A549 (cell line): ENCODE results near the gene HECTD4. TPM values are rescaled to one million over a fixed set of nuclear protein-coding genes. Genes with fewer than 3 reads are reported as not detected.

ENCODE experiments used
- ATAC-seq, 2 experiments: fragments of 200-7000 bp in 1 of 2; fragments of >200 bp in 1 of 2; cut with Nextera tagmentation in 1 of 2; cut with Tn5 transposase in 1 of 2; 3 replicates each; pipeline versions ENCODE4 v1.8.0 to v1.9.1; 2018 to 2020; ENCODE audit warnings: mild to moderate bottlenecking in 1 of 2, moderate library complexity in 1 of 2
- CTCF ChIA-PET: fragments of 300-600 bp; sonication (Branson Sonifier 250); formaldehyde crosslinking; extraction: SDS; loops from one replicate; lab custom pipeline; 2021; ENCODE audit warnings: antibody characterized with exemption, inconsistent platforms; lab: Yijun Ruan, JAX
- POLR2A ChIA-PET: fragments of 350-600 bp; formaldehyde crosslinking; extraction: SDS; loops from one replicate; lab custom pipeline; 2021; ENCODE audit warnings: antibody characterized with exemption, inconsistent platforms; lab: Yijun Ruan, JAX
- DNase-seq, 2 experiments: peaks; one replicate each; pipeline versions ENCODE4 v3.0.0 to v3.0.0-alpha.2; 2011 to 2016; ENCODE audit warnings: low read depth in 1 of 2, low spot score in 1 of 2
- FAIRE-seq: peaks from 2 replicates; lab custom pipeline; 2011; peaks lifted over from hg19 to GRCh38; lab: Jason Lieb, UNC
- H3K27ac ChIP-seq, 2 experiments: fragments of >200 bp; sonication (Bioruptor Twin); formaldehyde crosslinking; 3 replicates each; pipeline ENCODE4 v1.5.1; 2016 to 2017
- H3K4me1 ChIP-seq: fragments of >200 bp; sonication (Bioruptor Twin); formaldehyde crosslinking; 3 replicates; pipeline ENCODE4 v1.6.1; 2016
- H3K4me2 ChIP-seq: fragments of >200 bp; sonication (Bioruptor Twin); formaldehyde crosslinking; 3 replicates; pipeline ENCODE4 v1.6.1; 2016
- H3K4me3 ChIP-seq: fragments of >200 bp; sonication (Bioruptor Twin); formaldehyde crosslinking; 3 replicates; pipeline ENCODE4 v1.5.1; 2016
- H3K9me3 ChIP-seq: fragments of >200 bp; sonication (Bioruptor Twin); formaldehyde crosslinking; 3 replicates; pipeline ENCODE4 v1.6.1; 2016
- BCL3 ChIP-seq: fragments of >200 bp; sonication (Bioruptor Twin); formaldehyde crosslinking; IDR thresholded peaks from 3 replicates; pipeline ENCODE4 v1.6.1; 2016
- BHLHE40 ChIP-seq: IDR thresholded peaks from 2 replicates; pipeline ENCODE4 v1.6.1; 2012; ENCODE audit warnings: low read depth, low read length, inconsistent platforms
- CEBPB ChIP-seq, 2 experiments: fragments of >200 bp in 1 of 2; sonication (Bioruptor Twin) in 1 of 2; formaldehyde crosslinking in 1 of 2; IDR thresholded peaks; 2 replicates each; pipeline ENCODE4 v1.6.1; 2012 to 2016
- CTCF ChIP-seq: fragments of >200 bp; sonication (Bioruptor Twin); formaldehyde crosslinking; IDR thresholded peaks from 3 replicates; pipeline ENCODE4 v1.5.1; 2016
- EHMT2 ChIP-seq: fragments of 200-600 bp; sonication (generic); IDR thresholded peaks from 2 replicates; pipeline ENCODE4 v1.6.1; 2016; ENCODE audit warnings: antibody characterized with exemption, low read depth, mild to moderate bottlenecking, moderate library complexity
- ESRRA ChIP-seq: fragments of 150-350 bp; IDR thresholded peaks from 2 replicates; pipeline ENCODE4 v1.6.1; 2014; ENCODE audit warnings: mild to moderate bottlenecking, low read length, borderline replicate concordance
- FOSB ChIP-seq: fragments of 250-450 bp; sonication (Bioruptor Pico); IDR thresholded peaks from 2 replicates; pipeline ENCODE4 v1.5.0; 2020; ENCODE audit warnings: mild to moderate bottlenecking, moderate library complexity
- FOXS1 ChIP-seq: fragments of 250-450 bp; sonication (Bioruptor Pico); IDR thresholded peaks from 2 replicates; pipeline ENCODE4 v1.5.0; 2020; ENCODE audit warnings: mild to moderate bottlenecking, moderate library complexity
- HDAC2 ChIP-seq: fragments of 200-600 bp; sonication (generic); IDR thresholded peaks from 2 replicates; pipeline ENCODE4 v1.6.1; 2016
- HEYL ChIP-seq: fragments of 250-450 bp; sonication (Bioruptor Pico); IDR thresholded peaks from 2 replicates; pipeline ENCODE4 v1.8.0; 2021; ENCODE audit warnings: mild to moderate bottlenecking, moderate library complexity
- JUN ChIP-seq, 2 experiments: fragments of >200 bp; sonication (Bioruptor Twin); formaldehyde crosslinking; IDR thresholded peaks; 2 replicates in 1 of 2; 3 replicates in 1 of 2; pipeline ENCODE4 v1.6.1; 2016 to 2017
- MAFK ChIP-seq: fragments of 450-650 bp; IDR thresholded peaks from 2 replicates; pipeline ENCODE4 v1.6.1; 2014; ENCODE audit not compliant: partially characterized antibody
- NFE2L2 ChIP-seq: fragments of 150-350 bp; conservative IDR thresholded peaks from 2 replicates; pipeline ENCODE4 v1.6.1; 2014; ENCODE audit warnings: low read length
- NPAS2 ChIP-seq: fragments of 250-450 bp; sonication (Bioruptor Pico); IDR thresholded peaks from 2 replicates; pipeline ENCODE4 v1.8.0; 2022; ENCODE audit warnings: mild to moderate bottlenecking, moderate library complexity, borderline replicate concordance
- NR3C1 ChIP-seq: fragments of >200 bp; sonication (Bioruptor Twin); formaldehyde crosslinking; IDR thresholded peaks from 3 replicates; pipeline ENCODE4 v1.6.1; 2017
- PBX3 ChIP-seq: IDR thresholded peaks from 2 replicates; pipeline ENCODE4 v1.6.1; 2012
- TFCP2L1 ChIP-seq: fragments of 250-450 bp; sonication (Bioruptor Pico); IDR thresholded peaks from 2 replicates; pipeline ENCODE4 v1.5.0; 2021; ENCODE audit warnings: mild to moderate bottlenecking
- TP53 ChIP-seq: fragments of 250-450 bp; sonication (Bioruptor Pico); IDR thresholded peaks from 2 replicates; pipeline ENCODE4 v1.5.0; 2021; ENCODE audit warnings: mild to moderate bottlenecking, moderate library complexity
- WGBS: methylation state at CpG from one replicate; pipeline ENCODE4 v1.1.6; 2017; ENCODE audit errors: missing lambda C conversion rate; 5-methylcytosine and 5-hydroxymethylcytosine counted together
- polyA plus RNA-seq, 4 experiments: library from polyadenylated mRNA; depleted of rRNA in 3 of 4; stranded (reverse); fragments of >200 nt; fragmentation: RNase III in 1 of 4; extraction: RNeasy Plus Mini Kit Qiagen cat#74134 plus additional on column Dnase treatment in 1 of 4; gene quantifications; 2 replicates in 3 of 4; 3 replicates in 1 of 4; pipeline ENCODE4 v1.2.3, GENCODE V29; 2011 to 2017

Gene HECTD4
- polyA plus RNA-seq, 2 of the 4 experiments (the other 2 are of a cell fraction): 9.9 to 14.7 TPM

- TF ChIP-seq PBX3 (no peak), BCL3 (no peak), FOSB (CRISPR knock-in tag) (no peak), MAFK (no peak), TP53 (CRISPR knock-in tag) (no peak), FOXS1 (no peak)
These were observed 213.7 kb downstream of the HECTD4 start (continued) for GRCh38 chr12:112168561-112168971.

- DNase-seq (no peak), FAIRE-seq (no peak), ATAC-seq (no peak)
- ChIA-PET POLR2A (no interaction called here), CTCF (interaction anchor here (0.6 kb wide), 1 partner anchor 50 kb away, joined by 3 read pairs; no protein-coding TSS in a partner anchor)
- Histone ChIP-seq H3K4me2 (no peak overlapping the region), H3K4me1 (no peaks in the 10 kb centered on the region), H3K27ac (no peak overlapping the region), H3K4me3 (no peak overlapping the region), H3K9me3 (no peaks in the 10 kb centered on the region)
- WGBS: 91% methylated on average over 28 of the region's 32 CpGs
- TF ChIP-seq MAFK: no peak
- TF ChIP-seq CTCF: no peak
- no peak for TF ChIP-seq NR3C1
- TF ChIP-seq ESRRA: no peak
- TF ChIP-seq CEBPB (IDR thresholded peaks at IDR 0.05): no peak
- TF ChIP-seq BCL3: no peak
These were observed 214.3 kb downstream of the HECTD4 start for GRCh38 chr12:112167718-112168525.

- 92% methylated on average over 12 of the region's 12 CpGs for WGBS
- H3K4me1 ChIP-seq: no peaks in the 10 kb centered on the region
- ChIA-PET CTCF (interaction anchor here (0.6 to 1.2 kb wide), 2 partner anchors 36 to 51 kb away, joined by 3 read pairs; no protein-coding TSS in a partner anchor), POLR2A (no interaction called here)
- FAIRE-seq (no peak), ATAC-seq (no peak)
- no peaks in the 10 kb centered on the region for H3K9me3 ChIP-seq
- H3K4me3 ChIP-seq: no peak overlapping the region
- TF ChIP-seq HDAC2: no peak
- TF ChIP-seq FOXS1: no peak
- TF ChIP-seq HEYL: no peak
- TF ChIP-seq NFE2L2: no peak
- no peak for TF ChIP-seq CEBPB (IDR thresholded peaks at IDR 0.05)
- no peak for TF ChIP-seq TFCP2L1
- TF ChIP-seq FOSB (CRISPR knock-in tag): no peak
- no peak for TF ChIP-seq EHMT2
- no peak for TF ChIP-seq JUN (IDR thresholded peaks at IDR 0.05)
- TF ChIP-seq BHLHE40: no peak
- TF ChIP-seq NPAS2: no peak
- TF ChIP-seq, all 56 proteins: peak for 0
- no peak for DNase-seq
- H3K4me2 ChIP-seq: no peak overlapping the region
- H3K27ac ChIP-seq: no peak overlapping the region
These were observed 215.2 kb downstream of the HECTD4 start for GRCh38 chr12:112167031-112167461.
